HG03139 (cell line): ENCODE data around the gene RNF11.

Source experiments
- ATAC-seq: cut with Tn5 transposase; IDR thresholded peaks from one replicate; pipeline ENCODE4 v1.9.1; 2021; ENCODE audit not compliant: unreplicated experiment

The RNF11 gene

DNA sequence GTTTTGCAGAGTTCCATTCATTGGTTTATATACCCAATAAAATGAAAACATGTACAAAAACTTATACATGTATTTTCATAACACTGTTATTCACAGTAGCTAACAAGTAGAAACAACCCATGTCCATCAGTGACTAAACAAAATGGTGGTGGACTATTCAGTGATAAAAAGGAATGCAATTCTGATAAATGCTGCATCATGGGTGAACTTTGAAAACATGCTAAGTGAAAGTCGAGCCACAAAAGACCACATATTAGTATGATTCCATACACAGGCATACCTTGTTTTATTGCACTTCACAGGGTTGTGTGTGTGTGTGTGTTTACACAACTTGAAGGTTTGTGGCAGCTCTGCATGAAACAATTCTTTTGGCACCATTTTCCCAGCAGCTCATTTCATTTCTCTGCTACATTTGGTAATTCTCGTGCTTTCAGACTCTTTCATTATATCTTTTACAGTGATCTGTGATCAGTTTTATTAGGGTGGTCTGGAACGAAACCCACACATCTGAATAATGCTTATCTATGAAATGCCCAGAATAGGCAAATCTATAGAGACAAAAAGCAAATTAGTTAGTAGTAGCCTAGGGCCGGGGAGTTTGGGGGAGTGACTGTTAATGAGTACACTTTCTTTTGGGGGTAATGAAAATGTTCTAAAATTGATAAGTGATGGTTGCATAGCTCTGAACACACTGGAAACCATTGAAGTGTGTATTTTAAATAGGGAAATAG lies 27.2 kb downstream of the RNF11 start:
- ATAC-seq: no peak

DNA sequence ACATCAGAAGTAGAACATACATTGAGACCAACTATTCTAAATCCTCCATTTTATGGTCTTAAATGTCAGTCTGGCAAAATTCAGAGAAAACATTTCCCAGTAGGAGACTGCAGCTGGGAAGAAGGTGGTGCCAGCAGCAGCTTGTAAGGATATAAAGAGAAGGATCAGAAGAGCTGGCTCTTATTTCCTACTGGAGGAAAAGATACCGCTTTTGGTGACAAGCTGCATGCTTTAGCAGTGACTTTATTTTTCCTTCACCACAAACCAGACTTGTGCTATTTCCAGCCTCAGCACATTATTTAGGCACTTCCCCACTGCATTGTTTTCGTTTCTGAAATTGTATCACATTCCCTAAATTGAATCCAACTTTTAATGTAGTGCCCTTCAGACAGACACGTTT lies 28.4 kb downstream of the RNF11 start:
- no peak for ATAC-seq

GRCh38 chr1:51265618-51266017 lies 29.5 kb downstream of the RNF11 start:
- ATAC-seq: no peak

DNA sequence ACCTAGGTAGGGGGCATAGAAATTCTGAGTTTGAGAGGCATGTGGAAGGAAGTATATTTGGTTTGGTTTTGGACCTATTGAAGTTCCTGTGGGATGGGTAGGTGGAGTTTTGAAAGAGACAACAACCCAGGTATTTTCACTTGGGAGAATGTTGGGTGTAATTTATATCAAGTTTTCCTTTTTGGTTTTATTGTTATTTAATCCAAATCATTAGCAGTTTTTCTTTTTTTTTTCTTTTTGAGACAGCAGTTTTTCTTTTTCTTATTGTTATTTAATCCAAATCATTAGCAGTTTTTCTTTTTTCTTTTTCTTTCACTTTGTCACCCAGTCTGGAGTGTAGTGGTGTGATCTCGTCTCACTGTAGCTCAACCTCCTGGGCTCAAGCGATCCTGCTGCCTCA lies 30.1 kb downstream of the RNF11 start:
- no peak for ATAC-seq

- no peak for ATAC-seq
These were observed 30.7 kb downstream of the RNF11 start for GRCh38 chr1:51266791-51267190.

- no peak for ATAC-seq
These were observed 32.6 kb downstream of the RNF11 start for GRCh38 chr1:51268634-51269033.

DNA sequence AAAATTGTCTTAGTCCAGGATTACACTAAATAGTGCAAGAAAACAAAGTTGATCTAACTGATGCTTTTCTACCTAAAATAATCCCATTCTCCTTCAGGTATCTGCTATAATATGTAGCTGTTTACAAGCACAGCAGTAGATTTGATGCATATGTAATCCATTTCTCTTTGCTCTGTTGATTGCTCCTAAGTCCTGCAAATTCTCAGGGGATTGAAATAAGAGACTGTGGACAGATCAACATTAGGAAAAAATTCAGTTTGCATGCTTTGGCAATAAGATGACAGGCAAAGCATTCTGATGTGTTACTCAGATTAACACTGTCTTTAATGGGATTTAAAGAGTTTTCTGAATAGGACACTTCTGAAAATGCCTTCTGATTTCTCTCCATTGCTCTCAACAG lies 34.7 kb downstream of the RNF11 start:
- ATAC-seq: no peak

- ATAC-seq: no peak
These were observed 36.8 kb downstream of the RNF11 start for GRCh38 chr1:51272916-51273315.

GRCh38 chr1:51274676-51275075 lies 38.6 kb downstream of the RNF11 start:
- ATAC-seq: no peak

DNA sequence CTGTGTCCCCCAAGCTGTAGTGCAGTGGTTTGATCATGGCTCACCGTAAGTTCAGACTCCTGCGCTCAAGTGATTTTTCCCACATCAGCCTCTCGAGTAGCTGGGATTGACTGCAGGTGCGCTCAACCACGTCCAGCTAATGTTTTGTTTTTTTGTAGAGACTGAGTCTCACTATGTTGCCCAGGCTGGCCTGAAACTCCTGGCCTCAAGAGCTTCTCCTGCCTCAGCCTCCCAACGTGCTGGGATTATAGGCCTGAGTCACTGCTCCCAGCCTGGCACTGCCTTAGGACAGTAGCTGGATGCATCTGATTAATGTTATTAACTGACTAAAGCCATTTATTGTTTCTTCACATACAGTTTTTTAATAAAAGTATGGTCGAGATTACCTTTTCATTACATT lies 40.2 kb downstream of the RNF11 start:
- no peak for ATAC-seq

DNA sequence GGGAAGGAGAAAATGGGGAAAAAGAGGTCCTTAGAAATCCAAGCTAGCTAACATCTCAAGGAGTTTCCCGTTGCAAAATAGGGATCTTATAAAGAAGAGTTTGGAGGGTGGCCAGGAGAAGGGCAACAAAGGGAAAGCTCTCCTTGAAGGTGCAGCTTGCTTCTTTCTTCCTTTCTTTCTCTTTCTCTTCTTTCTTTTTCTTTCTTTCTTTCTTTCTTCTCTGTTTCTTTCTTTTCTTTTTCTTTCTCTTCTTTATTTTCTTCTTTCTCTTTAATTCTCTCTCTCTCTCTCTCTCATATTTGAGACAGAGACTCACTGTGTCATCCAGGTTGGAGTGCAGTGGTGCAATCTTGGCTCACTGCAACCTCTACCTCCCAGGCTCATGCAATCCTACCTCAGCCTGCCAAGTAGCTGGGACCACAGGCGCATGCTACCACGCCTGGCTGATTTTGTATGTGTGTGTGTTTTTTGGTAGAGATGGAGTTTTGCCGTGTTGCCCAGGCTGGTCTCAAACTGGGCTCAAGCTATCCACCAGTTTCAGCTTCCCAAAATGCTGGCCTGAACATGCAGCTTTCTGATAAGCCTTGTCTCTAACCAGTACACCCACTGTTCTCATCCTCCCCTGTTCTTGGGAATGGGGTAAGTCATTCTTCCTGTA lies 44.4 kb downstream of the RNF11 start:
- ATAC-seq: no peak

GRCh38 chr1:51281807-51282206 lies 45.7 kb downstream of the RNF11 start:
- no peak for ATAC-seq

DNA sequence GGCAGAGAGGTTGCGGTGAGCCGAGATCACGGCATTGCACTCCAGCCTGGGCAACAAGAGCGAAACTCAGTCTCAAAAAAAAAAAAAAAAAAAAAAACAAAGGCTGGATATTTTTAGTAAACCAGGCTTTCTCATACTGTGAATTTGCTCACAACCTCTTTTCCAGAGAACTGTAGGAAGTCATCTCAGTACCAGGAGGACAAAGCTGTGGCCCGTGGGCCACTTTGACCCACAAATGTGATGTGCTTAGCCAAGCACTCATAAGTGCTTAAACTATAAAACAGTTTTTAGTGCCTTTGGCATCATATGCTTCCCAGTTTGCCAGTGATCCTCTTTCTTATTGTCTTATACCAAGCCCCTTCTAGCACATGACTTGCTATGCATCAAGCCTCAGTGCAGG lies 46.5 kb downstream of the RNF11 start:
- ATAC-seq: no peak

DNA sequence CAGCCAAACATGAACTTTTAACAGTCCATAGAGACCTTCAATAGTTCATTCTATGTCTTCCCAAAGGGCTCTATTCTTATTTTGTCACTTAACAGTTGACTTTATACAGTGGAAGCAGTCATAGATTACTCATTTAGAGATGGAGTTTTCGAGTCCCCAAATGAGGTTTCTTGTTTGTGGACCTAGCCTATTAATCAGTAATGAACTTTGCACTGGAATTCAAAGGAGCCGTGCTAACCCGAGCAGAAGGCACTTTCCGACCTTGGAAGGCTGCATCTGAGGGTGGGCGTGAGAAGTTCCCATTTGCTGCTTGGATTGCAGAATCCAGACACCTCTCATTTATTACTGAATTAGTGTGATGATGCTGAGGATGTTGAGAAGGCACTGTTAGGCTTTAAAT lies 47.9 kb downstream of the RNF11 start:
- no peak for ATAC-seq

DNA sequence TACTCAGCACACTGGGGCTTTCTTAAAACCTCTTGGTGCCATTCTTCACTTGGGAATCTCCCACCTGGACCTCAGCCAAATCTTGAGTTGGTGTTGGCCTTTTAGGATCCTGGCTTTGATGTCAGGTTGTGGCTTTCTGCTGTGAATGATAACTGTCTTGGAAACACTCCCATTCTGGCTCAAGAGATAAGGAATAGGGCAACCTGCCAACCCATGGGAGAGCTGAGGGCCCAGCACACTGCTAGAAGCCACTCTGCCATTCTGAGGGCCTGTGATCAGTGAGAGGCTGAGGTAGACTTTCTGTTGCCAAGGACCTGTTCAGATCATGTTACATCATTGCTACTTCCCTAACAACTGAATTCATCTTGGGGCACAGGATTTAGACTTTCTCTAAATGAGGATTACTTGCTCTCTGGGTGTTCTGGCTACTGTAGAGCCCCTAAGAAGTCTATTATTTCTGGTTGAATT lies 48.4 kb downstream of the RNF11 start:
- peak; percentile 37 for ATAC-seq

GRCh38 chr1:51285055-51285454 lies 49.0 kb downstream of the RNF11 start:
- ATAC-seq: peak; percentile 92

GRCh38 chr1:51287966-51288365 lies 51.9 kb downstream of the RNF11 start:
- no peak for ATAC-seq

- ATAC-seq: no peak
These were observed 52.5 kb downstream of the RNF11 start for GRCh38 chr1:51288578-51288977.

- no peak for ATAC-seq
These were observed 53.8 kb downstream of the RNF11 start for GRCh38 chr1:51289676-51290488.

- ATAC-seq: no peak
These were observed 54.4 kb downstream of the RNF11 start for GRCh38 chr1:51290489-51290847.

DNA sequence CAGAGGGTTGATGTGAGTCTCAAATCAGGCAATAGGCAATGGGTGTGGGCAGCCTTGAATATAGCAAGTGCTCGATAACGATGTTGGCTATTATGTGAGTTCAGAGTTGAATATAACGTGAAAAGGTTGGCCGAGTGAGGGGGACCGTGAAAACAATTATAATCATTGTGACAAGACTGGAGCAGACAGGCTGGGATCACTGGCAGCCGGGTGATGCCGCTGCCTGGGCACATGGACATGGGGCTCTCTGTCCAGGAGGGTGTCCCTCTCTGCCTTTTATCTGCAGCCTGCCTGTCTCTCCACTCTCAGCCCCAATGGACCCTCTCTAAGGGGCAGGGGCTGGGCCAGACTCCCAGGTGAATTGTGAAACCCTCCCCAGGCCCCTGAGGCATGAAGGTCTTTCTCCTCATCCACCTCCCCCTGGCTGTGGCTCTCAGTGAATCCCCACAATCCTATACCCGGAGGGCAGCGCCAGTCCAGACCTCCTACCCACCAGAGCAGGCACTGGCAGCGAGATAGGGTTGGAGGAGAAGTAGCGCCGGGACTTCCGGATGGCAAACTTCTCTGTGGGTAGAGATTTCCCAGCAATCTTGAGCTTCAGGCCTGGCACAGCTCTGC lies 57.9 kb downstream of the RNF11 start:
- no peak for ATAC-seq
